HPDE6-E6E7 (cell line): ENCODE data around the gene PRDM12.

ENCODE experiments used
- DNase-seq: peaks from one replicate; pipeline ENCODE4 v3.0.0; 2011; ENCODE audit warnings: missing footprints; ENCODE audit errors: extremely low spot score

The PRDM12 gene

DNA sequence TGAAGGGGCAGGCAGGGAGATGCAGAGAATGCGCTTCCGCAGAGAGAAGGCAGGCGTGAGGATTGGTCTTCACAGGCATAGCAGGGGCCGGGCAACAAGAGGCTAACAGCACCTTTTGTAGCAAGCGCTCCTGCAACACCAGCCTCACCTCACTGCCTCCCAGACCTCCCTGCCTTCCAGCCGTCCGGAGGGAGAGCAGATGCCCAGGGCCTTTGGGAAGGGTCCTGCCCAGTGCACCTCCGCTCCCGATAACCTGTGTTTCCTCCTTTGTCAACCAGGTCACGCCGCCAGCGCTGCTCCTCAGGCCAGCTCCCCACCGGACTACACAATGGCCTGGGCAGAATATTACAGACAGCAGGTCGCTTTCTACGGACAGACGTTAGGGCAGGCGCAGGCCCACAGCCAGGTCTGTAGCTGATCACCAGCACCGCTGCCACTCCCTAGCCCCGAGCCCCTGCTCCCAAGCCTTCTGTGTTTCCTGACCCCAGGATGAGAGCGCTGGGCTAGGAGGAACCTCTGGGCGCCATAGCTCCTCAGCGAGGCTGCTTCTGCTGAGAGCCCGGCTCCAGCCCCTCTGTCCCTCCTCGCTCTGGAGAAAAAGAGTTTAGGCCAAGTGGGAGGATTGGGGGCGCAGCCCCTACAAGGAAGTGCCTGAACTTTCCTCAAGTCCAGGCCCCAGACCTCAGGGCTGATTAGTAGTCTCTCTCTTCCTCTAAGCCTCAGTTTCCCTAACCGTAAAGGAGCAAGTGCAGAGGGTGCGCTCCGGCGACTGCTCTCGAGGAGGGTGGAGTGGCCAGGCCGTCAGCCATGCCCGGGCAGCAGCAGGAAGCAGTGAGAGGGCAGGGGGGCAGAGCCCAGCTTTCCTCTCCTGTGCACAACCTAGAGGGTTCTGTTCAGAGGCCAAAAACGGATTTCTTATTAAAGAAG lies 28.4 kb upstream of the PRDM12 start:
- no peak for DNase-seq

DNA sequence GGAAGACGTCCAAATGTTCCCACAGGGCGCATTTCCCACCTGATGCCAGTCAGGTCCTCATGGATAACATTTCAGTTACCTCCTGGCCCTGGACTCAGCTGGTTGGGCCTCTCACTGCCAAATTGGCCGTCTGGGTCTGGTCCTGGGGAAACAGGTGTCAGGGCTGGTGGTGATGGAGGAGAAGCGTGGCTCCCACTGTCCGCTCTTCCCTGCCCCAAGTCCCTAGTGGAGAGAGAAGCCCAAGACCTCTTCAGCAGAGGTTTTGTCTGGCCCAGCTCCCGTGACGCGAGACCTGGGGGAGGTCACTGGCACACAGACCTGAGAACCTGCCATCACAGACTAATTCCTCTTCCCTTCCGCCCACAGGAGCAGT lies 27.8 kb upstream of the PRDM12 start:
- no peak for DNase-seq

DNA sequence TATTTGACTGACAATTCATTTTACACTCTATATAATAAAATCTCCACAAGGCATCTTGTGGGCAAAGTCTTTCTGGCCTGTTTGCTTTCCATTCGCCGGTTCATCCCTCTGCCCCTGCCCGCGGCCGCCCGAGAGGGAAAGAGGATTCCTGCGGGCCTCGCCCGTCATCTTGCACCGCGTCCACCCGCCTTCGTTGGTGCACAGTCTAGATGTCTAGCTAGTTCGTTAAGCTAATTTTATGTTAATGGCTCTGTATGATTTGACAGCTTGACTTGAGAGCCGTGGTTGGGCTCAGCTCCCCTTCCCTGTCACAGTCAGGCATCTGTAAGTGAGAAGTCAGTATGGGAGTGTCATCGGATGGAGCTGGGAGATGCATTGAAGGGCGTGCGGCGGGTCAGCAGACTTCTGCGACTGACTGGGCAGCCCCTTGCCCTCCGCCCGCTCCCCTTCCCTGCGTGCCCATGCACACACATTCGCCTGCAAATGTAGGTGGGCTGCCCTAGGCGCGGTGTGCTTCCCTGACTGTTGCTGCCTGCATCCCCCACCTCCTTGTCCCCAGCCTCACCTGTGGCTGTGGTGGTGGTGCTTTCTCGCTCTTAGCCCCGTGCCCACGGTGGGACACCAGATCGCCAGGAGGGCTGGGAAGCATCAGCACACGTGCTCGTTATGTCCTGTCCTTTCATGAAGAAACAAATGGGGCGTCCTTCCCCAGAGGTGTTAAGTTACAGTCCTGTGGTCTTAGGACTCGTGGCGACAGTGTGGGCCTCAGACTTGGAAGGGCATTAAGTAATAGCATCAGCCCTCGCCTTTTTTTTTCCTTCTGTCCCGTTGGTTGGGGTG lies 25.9 kb upstream of the PRDM12 start:
- DNase-seq = no peak

DNA sequence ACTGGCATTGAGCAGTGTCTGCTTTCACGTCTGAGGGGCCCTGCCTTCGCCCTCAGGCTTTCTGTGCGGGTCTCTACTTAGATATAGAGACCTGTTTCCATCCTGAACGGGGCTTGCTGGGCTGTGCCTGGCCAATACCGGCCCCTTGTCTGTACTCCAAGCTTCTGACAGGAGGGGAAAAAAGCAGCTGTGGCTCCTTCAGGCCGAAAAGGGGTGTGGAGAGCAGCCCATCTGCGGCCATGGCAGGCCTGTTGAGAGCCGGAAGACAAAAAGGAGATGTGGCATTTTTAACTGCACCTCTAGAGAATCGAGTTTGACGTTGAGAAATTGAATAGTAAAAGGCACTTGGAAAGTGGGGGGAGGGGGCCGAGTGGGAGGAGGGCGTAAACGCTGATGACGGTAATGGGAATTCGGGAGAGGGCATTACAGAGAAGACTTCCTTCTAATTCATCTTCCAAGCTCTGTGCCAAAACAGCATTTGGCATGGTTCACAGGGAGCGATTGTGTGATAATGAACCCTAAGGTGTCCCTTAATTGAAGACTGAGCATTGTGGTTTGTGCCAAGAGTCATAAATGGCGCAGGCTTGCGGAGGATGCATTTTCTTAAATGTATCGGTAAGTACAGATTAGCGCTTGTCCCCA lies 25.1 kb upstream of the PRDM12 start:
- DNase-seq = no peak

DNA sequence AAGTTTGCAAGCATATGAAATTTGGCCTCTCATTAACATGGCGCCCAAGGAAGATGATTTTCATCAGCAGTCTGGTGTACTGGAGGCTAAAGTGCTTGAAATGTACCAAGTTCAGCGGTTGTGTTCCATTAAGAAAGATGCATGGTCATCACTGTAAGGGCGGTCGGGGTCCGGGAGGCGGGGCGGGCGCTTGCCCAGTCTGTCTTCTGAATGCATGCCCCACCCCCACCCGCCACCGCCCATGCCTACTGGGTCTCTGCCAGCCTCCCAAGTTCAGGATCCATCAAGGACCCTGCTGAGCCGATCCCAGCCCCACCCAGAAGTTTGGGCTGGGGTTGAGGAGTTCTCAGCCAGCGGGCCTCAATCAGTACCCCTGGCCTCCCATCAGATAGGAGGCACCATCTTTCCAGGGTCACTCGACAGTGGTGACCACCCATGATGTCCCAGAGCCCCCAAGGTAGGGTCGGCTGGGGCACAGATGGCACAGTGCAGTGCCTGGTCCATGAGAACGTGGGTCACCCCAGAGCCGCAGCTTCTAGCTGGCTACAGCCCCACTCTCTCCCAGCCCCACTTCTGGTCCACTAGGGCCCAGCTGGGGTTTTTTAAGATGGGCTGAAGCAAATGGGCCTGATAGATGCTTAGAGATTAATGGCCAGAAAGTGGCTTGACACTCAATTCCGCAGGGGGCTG lies 24.4 kb upstream of the PRDM12 start:
- DNase-seq = no peak

DNA sequence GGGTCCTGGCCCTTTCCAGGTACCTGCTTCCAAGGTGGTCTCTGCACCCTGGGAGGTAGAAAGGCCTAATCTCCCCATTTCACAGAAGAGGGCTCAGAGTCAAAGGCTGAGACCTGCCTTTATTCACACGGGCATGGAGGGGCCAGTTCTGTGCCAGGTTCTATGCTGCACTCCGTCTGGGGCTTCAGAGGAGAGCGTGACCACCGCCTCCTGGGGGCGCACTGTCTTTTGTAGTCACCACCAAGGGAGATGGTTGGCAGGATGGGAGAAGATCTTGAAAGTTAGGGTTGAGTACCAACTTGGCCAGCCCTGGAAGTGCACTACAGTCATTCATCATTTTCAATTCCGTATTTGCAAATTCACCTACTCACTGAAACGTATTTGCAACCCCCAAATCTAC lies 23.7 kb upstream of the PRDM12 start:
- no peak for DNase-seq

DNA sequence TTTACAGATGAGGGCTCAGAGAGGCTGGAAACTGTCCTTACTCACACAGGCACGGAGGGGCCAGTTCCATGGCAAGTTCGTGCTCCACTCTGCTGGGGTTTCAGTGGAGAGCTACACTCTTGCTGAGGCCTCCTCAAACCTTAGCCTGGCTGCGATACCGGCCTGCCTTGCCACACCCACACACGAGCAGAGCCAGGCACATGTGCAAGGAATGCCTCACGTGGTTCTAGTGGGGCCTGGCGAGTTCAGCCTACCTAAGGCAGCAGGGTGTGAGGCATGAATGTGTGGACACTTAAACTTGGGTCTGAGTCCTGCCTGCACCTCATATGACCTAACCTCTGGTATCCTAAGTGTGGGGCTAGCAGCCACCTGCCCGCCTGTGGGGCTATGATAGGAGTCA lies 21.5 kb upstream of the PRDM12 start:
- DNase-seq = no peak

DNA sequence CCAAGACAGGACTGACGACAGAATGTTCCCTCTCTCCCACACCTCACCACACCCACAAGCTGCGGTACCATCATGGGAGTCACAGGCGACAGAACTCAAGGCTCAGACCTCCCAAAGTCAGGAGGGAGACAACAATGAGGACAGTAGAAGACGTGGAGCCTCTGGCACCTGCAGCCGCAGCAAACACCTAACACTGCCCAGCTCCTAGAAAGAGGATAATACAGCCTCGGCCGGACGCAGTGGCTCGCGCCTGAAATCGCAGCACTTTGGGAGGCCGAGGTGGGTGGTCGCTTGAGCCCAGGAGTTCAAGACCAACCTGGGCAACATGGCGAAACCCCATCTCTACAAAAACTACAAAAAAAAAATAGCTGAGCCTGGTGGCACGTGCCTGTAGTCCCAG lies 13.2 kb upstream of the PRDM12 start:
- no peak for DNase-seq

DNA sequence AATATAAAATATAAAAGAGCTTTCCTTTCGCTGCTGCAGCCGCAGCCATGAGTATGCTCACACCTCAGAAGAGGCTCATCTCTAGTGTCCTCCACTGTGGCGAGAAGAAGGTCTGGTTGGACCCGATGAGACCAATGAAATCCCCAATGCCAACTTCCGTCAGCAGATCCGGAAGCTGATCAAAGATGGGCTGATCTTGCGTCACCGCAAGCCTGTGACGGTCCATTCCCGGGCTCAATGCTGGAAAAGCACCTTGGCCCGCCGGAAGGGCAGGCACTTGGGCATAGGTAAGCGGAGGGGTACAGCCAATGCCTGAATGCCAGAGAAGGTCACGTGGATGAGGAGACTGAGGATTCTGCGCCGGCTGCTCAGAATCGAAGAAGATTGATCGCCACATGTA lies 12.6 kb upstream of the PRDM12 start:
- DNase-seq = no peak

DNA sequence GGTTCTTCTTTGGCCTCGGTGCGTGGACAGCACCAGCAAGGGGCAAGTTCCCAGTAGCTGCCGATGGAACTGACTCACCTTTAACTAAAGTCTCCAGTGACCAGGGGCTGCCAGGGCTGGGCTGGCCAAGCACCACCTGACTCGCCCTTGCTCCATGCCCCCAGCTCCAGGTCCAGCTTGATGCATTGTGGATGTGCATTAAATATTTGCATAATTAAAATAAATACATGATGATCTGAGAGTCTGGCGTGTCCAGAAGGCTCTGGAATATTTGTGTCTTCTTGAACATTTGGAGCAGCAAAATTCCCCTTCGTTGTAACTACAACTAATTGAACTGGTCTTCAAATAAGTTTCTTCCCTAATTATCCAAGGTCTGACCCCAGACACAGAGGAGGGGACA lies 9.5 kb upstream of the PRDM12 start:
- no peak for DNase-seq

DNA sequence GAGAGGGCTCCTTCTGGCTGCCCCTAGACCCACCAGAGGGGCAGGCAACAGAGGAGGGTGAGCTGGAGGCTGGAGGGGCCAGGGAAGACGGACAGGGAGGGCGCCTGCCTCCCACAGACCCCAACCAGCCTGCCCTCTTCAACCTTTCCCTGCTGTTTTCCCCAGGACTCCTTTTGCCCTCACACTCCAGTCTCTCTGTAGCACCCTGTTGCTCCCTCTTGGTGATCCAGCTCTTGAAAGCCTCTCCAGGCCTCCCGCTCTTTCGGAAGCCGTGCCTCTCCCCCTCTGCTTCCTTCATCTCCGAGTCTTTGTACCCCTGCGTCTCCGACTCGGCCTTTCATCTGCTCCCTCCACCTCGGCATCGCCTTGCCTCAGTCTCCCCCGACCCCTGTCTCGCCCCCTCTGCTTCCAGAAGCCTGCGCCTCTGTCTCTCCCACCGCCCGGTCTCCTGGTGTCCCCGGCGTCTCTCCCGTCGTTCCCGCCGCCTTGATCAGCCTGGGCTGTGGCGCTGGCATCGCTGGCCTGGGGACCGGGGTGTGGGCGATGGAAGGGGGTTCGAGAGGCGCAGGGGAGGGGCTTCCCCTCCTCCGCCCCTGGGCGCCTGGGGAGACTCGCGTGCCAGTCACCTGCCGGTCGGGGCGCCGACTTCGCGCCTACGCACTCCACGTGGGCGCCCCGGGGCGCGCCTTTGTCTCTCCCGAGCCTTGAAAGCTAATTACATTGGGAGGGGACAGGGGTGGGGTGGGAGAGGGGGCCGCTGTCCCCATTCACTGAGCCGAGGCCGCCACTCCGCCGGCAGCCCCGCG lies 5.3 kb upstream of the PRDM12 start:
- no peak for DNase-seq

DNA sequence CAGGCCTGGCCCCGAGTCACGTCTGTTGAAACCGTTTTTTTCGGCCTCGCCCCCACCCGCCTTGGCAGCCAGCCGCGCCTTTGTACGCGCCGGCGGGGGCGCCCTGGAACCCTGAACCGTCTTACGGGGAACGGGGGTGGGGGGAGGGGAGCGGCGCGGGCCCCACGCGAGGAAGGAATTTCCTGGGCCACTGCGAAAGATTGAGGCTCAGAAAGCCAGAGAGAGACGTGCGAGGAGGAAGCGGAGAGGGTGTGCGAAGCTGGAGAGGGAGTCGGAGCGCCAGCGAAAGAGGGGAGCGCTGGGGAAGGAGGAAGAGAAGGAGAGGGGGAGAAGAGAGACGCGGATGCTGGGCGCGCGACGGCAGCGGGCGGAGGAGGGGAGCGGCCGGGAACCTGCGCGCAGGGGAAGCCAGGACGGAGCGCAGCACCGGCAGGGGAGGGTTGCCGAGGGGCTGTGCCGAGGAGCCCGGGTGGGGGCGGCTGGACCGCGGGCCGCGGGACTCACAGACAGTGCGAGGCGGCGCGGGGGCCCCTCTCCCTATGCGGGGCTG lies 4.6 kb upstream of the PRDM12 start:
- no peak for DNase-seq

DNA sequence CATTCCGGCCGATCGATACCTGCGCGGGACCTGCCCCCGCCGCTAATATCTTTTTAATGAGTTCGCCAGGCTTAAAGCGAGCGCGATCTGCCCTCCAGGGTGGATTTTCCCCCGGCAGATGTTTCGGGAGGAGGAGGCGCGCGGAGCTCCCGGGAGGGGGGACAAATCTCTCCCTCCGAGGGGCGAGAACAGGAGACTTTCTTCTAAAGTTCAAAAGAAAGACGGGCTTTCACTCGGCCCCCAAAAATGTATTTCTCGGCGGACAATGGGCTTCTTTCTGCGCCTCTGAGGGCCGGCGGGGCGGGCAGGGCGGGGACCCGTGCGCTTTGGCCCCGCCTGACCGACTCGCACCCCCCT lies 4.1 kb upstream of the PRDM12 start:
- DNase-seq = no peak

DNA sequence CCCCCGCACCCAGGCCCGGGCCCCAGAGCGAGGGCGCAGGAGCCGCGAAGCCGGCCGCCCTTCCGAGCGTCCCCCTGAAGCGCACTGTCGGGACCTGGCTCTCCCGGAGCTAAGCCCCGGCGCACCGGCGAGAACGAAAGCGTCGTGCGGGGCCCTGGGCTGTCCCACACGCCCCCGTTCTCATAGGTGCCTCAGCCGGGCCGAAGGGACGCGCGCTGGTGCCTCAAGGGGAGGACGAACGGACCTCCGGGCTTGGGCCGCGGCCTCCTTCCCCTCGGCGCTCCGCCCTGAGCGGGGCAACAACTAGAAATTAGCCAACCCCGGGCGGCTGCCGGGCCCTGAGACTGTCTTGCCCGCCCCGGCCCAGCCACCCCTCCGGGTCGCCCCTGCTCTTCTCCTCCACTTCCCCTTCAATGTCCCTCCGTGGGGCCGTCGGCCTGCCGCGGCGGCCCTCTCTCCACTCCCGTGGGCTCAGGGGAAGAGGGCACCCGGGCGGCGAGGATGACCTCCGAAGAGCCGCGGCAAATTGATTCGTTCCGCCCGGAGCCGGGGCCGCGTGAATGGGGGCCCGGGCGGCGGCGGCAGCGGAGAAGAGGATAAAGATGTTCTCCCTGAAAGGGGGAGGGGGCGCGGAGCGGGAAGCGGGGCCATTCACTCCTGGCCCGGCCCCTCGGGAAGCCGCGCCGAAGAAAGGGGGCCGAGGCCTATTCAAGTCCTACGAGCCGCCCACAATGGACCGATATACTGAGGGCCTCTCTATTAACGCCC lies 3.5 kb upstream of the PRDM12 start:
- no peak for DNase-seq

DNA sequence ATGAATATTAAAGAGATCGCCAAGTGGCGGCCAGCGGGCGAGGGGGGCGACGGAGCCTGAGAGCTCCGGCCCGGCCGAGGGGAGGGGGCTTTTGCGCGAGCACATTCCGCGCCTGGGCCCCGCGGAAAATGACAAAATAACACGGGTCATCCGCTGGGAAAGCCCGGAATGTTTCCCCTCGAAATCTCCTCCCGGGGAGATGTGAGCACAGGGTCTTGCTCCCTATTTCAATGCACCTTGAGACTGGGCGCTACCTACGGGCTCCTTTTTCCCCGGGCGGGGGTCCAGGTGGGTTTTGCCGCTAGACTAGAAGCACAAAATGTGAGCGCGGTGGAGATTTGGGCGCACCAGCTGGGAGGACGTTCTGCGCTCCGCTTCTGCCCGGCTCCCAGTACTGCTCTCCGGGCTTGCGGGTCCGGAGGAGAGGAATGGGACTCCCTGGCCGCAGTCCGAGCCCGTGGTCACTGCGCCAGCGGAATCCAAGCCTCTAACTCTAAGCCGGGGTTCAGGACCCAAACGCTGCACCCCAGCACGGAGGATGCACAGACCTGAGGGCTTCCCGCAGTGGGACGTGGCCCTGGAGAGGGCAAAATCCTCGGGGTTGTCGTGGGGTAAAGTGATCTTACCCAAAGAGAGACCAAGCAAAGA lies 2.8 kb upstream of the PRDM12 start:
- no peak for DNase-seq

DNA sequence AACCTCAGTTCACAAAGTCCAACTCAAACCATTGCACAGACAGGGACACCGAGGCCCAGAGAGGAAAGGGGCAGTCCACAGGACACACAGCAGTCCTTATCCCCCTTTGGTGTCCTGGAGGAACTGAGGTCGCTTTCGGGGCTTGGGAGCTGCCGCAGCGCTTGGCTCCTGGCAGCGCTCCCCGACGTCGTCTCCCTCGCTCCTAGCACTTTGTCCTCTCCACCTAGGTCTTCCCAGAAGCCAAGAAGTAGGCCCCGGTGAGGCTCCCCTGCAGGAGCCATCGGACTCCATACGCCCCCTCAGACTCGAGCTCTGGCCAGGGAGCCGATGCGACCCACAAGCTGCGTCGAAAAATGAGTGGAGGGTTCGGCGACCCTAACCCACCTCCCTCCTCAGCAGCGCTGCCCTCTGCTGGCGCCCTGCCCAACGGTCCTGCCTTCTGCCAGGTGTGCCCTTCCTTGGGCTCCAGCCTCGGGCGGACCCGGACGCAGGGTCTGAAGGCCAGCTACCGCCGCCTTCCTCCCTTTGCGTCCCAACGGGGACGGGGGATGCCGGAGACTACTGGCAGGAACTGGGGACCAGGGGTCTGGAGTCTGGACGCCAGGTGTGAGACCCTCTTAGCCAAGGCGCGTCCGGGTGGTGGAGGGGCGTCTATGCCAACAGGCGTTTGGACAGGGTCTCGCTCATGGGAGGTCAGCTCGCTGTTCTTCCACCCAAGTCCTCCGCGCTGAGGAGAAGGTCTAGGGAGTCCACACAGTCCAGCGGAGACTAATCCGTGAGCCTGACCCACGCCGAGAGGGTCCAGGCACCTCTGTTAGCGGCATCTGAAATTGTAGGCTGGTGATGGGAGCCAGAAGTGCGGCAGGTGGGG lies 2.1 kb upstream of the PRDM12 start:
- DNase-seq = no peak

DNA sequence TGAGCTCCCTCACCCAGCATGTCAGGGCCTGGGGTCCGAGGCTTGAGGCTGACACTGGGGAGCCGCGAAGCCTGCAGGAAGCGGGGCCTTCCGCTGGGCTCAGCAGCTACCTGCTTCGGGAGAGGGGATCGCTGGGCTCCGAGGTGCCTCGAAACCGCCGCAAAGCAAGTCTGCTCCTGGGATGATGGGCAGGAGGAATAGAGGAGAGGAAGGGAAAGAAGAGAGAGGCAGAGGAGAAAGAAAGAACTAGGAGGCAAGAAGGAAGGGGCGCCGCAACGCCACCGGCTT lies 1.5 kb upstream of the PRDM12 start:
- no peak for DNase-seq

DNA sequence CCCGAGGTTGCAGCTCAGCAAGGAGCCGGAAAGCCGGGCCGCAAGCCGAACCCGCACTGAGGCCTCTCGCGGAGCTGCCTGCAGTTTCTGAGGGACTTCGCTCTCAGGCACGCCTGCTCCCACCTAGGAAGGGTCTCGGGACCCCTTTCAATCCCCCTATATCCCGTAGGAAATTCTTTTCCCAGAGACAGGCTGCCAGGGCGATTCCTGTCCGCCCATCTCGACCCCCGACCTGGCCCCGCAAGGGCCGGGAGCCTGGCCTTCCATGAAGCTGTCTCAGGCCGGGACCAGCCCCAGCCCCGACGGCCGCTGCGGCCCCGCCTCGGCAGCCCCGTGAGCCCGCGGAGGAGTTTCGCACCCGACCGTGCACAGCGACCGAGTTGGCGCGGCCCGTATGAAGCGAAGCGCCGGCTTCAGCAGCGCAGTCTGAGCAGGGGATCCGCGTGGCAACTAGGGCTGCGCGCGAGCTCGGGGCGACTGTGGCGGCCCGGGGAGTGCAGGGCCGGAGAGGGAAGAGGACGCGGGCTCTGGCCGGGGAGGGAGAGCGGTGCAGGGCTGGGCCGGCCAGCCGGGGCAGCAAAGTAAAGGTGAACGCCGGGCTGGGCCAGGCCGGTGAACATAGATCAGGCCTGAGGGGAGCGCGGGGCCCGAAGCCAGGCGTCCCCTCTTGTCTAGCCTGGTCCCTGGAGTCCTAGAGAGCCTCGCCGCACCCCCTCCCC lies 977 bp upstream of the PRDM12 start:
- no peak for DNase-seq
